ENCODE measurements around the gene MOBP. TPM values are rescaled to one million over a fixed set of nuclear protein-coding genes. Genes with fewer than 3 reads are reported as not detected.

MOBP gene
- total RNA-seq, 1 experiment from 2014 or later: not detected

GRCh38 chr3:39463269-39463668, 4.2 kb upstream of the MOBP start:
- Histone ChIP-seq H3K9me3 (ENCODE audit: control insufficient read depth in 1 of 2, insufficient read depth in 1 of 2, low read depth in 1 of 2, low read length in 2 of 2) (no peaks in the 10 kb centered on the region), H3K4me2 (ENCODE audit: low read length) (no peak overlapping the region), H3K27me3 (ENCODE audit: insufficient read depth, low read length) (no peaks in the 10 kb centered on the region), H3K79me2 (ENCODE audit: insufficient read depth, low read length) (no peaks in the 10 kb centered on the region), H2AFZ (ENCODE audit: low read depth, low read length, poor library complexity, severe bottlenecking) (no peak overlapping the region), H4K20me1 (ENCODE audit: insufficient read depth) (no peaks in the 10 kb centered on the region), H3K9me2 (ENCODE audit: insufficient read depth) (no peaks in the 10 kb centered on the region), H3K27ac (ENCODE audit: low read depth, low read length) (no peak overlapping the region), H3K4me3 (replicated peaks in 1 of 2; ENCODE audit: low read depth in 1 of 2, low read length in 2 of 2) (no peak overlapping the region), H3K36me3 (ENCODE audit: control insufficient read depth in 1 of 2, insufficient read depth in 2 of 2, low read length in 2 of 2) (no peaks in the 10 kb centered on the region), H3K4me1 (ENCODE audit: control insufficient read depth in 1 of 2, insufficient read depth in 2 of 2, low read length in 2 of 2) (no peaks in the 10 kb centered on the region), H3K9ac (ENCODE audit: low read length) (no peak overlapping the region)
- no peak for TF ChIP-seq CEBPB (IDR thresholded peaks at IDR 0.05; ENCODE audit: low read depth)
- TF ChIP-seq SRF (IDR thresholded peaks at IDR 0.05; ENCODE audit: low read depth): no peak
- no peak for TF ChIP-seq TCF7L2 (IDR thresholded peaks at IDR 0.05; ENCODE audit: borderline replicate concordance, extremely low read depth, insufficient read depth, insufficient read length)
- TF ChIP-seq RAD21 (IDR thresholded peaks at IDR 0.05; ENCODE audit: low read depth): no peak
- TF ChIP-seq FOSL1 (IDR thresholded peaks at IDR 0.05; ENCODE audit: low read depth): no peak
- TF ChIP-seq EZH2phosphoT487 (IDR thresholded peaks at IDR 0.05; ENCODE audit: borderline replicate concordance): no peak
- TF ChIP-seq YY1 (IDR thresholded peaks at IDR 0.05; ENCODE audit: extremely low read depth, insufficient replicate concordance, low read depth, low read length): no peak
- no peak for TF ChIP-seq EGR1 (IDR thresholded peaks at IDR 0.05; ENCODE audit: low read depth)
- TF ChIP-seq POLR2A (IDR thresholded peaks at IDR 0.05; ENCODE audit: borderline replicate concordance, extremely low read depth, insufficient read depth, insufficient read length): no peak
- TF ChIP-seq POLR2AphosphoS5 (IDR thresholded peaks at IDR 0.05; ENCODE audit: low read depth, low read length): no peak
- no peak for TF ChIP-seq EZH2 (IDR thresholded peaks at IDR 0.05)
- no peak for TF ChIP-seq REST (IDR thresholded peaks at IDR 0.05; ENCODE audit: low read depth)
- no peak for TF ChIP-seq SP1 (IDR thresholded peaks at IDR 0.05; ENCODE audit: low read depth)
- no peak for TF ChIP-seq ATF3 (IDR thresholded peaks at IDR 0.05)
- no peak for TF ChIP-seq MAX (IDR thresholded peaks at IDR 0.05)
- no peak for ATAC-seq
- ChIA-PET CTCF (no interaction called here), POLR2A (no interaction called here), RAD21 (ENCODE audit: low non-redundant PET in 1 of 2, low total read pairs in 2 of 2, uncharacterized antibody in 2 of 2, unreplicated experiment in 2 of 2) (no interaction called here)
- DNase-seq (ENCODE audit: low read depth, low spot score): no peak
- intact Hi-C loops (cut with micrococcal nuclease): no loop called here
- no TSS peak for BruUV-seq (replicated peaks)
